ENCODE measurements around the gene HCCS.
"Not testable (repeated sequence)": the region's sequence is repeated elsewhere in the genome, so short reads cannot be mapped to it uniquely, and the experiment has no call there.

The HCCS gene

DNA sequence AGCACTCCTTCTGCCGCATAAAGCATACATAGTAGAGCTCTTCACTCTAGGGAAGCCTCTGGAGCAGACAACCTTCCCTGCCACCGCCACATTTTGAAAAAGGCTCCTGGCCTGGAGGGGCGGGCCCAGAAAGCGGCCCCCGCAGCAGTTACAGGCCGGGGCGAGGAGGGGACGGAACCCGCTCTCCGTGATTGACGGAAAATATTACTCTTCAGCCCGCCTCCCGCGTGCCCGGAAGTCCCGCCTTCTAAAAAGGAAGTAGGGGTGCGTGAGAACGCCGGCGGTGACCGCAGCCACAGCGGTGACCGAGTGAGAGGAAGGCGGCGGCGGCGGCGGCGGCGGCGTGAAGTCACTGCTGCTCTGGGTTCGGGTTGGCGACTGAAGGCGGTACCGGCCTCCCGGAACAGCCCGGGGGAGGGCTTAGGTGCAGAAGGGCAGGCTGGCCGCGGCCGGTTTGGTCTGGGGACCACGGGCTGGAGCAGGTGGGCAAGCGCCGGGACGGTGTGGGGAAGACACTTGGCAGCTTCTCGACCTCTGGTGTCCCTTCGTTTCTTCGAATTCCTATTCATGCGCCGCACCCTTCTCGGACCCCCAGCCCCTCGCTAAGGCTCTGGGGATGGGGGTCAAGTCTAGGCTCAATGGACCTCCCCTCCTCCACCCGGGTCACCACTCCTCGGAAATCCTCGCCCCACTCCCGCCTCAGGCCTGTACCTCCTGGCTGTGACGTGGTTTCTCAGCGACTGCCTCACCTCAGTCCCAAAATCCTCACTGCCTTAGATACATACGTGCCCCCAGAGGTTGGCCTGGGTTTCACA, at the start of gene HCCS:
Gene HCCS (plus strand): TSS at position 296 of the 815 bp plus-strand sequence. CDS start 729 bp downstream, outside the sequence.
- peak; percentile 52 for DNase-seq

DNA sequence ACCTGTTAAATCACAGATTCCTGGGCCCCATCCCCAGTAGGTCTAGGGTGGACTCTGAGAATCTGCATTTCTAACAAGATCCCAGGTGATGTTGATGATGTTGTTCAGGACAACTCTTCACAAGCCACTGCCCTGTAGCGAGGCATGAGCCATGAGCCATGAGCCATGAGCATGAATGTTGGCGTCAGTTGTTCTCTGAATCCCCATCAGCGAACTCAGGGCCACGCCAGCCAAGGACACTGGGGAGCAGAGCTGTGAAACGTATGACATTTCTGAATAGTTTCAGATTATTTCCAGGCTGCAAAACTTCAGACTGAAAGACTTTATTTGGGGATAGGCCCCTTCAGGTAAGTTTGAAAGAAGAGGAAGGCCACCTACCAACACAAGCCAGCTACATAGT, 46.9 kb upstream of the HCCS start:
- no peak for DNase-seq

DNA sequence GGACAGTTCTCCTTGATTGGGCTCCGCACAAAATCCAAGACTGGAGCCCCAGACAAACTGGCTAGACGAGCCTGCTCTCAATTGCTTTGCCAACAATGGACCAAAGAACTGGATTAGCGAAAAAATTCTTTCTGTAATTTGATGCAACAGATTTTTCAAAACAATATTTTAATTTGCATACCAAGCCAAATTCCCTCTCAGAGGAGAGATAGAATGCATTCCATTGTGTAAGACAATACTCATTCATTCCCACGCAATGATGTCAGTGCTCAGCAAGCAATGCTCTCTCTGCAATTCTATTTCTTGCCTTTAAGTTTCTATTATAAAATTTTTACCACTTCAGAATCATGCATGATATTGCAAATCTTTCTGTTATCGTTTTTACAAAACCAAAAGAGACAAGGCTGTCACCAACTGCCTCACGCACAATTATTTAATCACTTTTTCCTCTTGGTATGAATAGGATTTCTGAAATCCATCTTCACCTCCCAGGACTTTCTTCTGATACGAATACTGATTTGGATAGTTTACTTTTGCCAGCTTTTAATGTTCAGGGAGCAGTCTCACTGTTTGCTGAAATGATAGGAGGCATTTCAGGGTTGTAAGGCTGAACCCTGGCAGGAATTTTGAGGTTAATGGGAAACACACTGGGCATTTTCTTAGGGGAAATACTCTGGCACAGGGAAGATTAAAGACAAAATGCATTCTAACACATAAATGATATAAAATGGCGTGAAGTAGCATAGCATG, 46.1 kb upstream of the HCCS start:
- DNase-seq, result no peak

DNA sequence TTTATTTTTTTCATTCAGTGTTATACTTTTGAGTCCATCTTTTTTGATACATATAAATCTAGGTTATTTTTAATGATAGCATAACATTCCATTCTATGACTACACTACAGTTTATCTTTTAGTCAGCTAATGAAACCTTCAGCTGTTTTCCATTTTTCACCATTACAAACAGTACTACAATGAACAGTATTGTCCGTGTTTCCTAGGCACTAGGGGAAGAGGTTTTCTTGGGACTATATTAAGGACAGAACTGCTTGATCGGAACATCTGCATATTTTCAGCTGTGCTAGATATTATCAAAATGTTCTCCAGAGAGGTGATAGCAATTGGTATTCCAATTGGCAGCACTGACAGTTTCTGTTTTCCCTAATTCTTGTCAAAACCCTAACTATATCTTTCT, 44.3 kb upstream of the HCCS start:
- no peak for DNase-seq

DNA sequence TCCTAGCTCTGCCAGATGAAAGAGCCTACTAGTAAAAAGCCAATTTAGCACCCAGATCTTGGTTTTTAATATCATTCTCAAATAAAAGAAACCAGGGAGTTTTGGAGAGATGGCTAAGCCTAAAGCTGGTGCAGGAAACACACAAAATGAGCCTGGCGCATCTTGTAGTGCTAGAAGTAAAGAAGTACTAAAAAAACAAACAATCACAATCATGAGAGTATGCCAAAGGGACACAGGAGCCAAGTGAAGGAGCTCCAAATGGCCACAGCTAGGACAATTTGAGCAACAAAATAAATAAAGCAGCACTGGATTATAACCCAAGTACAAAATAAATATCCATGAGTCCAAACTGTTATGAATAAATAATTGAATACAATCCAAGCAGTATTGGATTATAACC, 37.8 kb upstream of the HCCS start:
- DNase-seq, result no peak

DNA sequence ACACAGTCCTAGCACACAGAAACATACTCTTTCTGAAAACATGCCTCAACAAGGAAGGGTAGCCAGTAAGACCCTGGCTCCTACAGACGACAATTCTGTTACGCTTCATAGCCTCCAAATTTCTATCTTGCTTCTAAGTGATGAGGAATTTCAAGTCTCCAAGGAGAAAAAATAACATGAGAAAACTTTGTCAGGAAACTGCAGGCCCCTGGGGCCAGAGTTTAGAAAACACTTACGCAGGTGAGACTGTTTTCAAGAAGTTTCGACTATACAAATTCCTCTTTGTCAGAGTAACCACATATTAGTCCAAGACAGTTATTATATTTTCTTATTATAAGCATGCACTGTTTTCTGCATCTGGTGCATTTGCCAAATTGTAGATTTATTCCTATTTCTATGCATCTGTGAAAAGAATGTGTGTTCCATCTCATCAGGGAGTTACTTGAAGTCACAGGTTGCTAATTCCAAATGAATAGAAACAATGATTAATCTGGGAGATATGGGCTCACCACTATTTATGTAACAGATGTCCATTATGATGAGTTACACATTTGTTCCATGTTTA, 30.3 kb upstream of the HCCS start:
- no peak for DNase-seq

DNA sequence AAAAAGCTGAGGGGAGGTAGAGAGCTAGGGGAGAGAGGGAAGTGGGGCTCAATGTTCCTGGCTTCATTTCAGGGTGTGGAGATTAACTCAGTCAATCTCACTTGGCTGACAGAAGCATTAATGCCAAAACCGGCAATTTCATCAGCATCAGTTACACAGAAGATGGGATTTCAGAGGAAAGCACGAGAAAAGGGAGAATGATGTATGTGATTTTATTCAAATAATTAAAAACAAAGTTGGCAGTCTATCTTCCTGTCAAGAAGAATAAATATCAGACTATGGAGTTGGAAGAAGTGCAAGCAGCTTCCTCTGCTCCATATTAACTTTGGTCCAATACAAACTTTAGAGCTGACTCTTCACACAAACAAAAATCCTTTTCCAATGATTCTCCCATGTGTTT, 29.6 kb upstream of the HCCS start:
- DNase-seq, result no peak

DNA sequence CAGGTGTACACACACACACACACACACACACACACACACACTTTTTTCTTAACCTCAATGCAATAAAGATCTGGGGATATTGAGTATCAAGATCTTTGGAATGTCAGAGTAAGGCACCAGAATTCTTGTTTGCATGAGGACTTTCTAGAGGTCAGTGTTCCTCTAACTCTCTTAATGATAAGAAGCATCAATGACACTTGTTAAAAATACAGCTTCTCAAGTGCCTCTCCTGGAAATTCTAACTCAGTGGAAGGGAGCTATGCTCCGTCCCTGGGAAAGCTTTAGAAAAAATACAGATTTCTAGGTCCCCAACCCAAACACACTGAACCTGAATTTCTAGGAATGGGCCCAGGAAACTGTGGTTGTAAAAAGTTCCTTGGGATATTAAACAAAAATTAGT, 25.8 kb upstream of the HCCS start:
- DNase-seq, result no peak

DNA sequence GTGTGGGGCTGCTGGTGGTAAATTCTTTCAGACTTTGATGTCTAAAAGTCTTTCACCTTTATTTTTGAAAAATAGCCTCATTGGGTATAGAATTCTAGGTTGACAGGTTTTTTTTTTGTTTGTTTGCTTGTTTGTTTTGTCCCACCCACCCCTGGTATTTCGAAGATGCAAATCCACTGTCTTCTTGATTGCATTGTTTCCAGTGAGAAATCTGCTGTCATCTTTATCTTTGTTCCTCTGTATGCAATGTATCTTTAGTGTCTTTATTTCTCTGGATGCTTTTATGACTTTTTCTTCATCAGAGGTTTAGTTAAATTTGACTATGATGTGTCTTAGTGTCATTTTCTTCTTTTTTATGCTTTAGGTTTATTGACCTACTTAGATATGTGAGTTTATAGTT, 21.3 kb upstream of the HCCS start:
- no peak for DNase-seq

DNA sequence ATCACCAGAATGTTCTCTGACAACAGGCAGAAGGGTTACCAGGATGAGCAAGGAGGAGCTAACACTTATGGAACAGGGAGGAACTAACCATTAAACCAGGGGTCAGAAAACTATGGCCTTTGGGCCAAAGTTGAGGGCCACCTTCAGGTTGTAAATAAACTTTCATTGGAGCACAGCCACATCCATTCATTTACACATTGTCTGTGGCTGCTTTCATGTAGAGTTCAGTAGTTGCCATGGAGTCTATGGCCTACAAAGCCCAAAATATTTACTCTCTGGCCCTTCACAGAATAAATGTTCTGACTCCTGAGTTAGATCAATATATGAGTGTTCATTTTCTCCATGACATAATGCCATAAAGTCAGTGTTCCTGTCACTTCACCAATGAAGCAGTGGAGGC, 13.2 kb upstream of the HCCS start:
- DNase-seq, result no peak

DNA sequence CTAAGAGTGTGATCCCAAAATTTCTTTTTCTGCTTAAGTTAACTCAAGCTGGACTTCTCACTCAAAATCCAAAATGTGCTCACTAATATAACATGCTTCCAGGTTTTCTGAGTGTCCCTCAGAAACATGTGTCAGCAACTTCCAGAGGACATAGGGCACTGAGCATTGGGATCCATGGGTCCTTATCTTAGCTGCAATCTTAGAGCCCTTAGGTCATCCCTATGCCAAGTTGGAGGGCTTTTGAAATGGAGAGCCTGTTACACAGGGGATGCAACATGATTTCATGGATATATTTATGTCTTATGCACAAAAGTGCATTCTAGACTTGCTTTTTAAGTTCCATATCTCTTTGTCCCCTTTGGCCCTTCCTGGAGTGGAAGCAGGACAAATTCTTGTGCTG, 11.7 kb upstream of the HCCS start:
- no peak for DNase-seq

DNA sequence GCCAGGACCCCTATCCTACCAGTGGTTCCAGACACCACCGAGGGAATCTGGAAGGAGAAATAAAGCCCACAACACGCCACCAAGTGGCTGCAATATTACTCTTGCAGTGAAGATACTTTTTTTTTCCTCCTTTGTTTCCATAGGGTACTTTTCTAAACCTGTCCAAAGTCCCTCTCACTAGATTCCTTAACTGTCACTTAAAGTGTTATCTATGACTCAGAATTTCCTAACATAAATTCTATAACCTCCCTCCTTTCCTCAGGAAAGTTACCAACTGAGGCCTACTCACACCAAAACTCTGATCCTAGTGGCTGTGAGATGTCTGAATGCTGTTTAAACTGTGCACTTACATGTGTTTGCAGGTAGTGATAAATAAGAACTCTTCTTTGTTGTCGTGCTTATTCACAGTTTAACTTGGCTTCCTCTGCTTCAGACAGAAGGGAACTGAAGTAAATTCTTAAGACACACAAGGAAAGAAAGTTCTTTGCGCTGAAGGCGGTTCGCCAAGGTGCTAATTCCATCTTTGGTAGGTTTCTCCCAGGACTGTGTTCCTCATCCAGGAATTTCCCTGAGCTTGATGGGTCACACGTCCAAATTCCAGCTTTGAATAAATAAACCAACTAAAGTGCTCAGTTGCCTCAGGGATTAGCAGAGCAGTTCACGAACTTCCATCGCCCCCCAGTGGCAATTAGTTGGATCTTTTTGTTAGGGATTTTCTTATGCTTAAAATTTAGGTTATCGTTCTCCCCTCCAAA, 10.7 kb upstream of the HCCS start:
- peak; percentile 6 for DNase-seq

DNA sequence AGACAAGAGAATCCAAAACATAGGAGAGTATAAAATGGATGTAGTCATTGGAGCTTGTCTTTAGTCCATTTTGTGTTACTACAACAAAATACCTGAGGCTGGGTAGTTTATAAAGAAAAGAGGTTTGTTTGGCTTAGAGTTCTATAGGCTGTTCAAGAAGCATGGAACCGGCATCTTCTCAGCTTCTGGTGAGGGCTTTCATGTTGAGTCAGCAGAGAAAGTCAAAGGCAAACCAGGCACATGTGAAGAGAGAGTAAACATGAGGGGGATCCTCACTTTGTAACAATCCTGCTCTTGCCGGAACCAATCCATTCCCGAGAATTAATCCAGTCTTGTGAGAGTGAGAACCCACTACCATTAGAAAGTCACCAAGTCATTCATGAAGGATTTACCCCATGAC, 8.1 kb upstream of the HCCS start:
- DNase-seq, result no peak

DNA sequence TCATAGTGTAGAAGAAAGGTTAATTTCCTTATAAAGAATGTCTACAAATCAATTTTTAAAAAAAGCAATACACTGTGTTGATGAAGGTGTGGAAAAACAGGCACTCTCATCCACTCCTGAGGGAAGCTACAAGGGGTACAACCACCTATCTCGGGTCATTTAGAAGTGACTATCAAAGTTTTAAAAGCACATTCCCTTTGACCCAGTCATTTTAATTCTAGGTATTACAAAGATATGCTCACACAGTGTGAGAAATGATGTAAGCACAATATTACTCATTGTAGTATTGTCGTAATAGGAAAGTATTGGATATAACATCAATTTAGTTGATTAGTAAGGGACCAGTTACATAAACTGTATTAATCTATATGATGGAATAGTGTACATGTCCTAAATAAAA, 7.4 kb upstream of the HCCS start:
- no peak for DNase-seq

DNA sequence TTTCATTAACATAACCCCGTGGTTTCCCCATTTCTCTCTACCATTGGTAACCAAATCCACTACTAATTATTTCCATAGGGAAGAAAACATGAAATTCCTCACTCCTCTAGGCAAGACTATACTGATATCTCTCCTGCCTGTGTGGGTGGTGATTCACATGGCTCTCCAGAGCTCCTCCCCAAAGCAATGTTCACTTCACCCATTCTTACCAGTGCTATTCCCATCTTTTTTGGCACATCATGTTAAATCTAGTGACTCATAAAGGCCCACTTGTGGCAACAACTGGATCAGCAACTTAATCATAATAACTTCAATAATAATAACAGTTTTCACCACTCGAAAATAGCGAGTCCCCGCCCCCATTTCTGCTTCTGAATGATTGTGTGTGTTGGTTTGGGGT, 6.1 kb upstream of the HCCS start:
- no peak for DNase-seq

DNA sequence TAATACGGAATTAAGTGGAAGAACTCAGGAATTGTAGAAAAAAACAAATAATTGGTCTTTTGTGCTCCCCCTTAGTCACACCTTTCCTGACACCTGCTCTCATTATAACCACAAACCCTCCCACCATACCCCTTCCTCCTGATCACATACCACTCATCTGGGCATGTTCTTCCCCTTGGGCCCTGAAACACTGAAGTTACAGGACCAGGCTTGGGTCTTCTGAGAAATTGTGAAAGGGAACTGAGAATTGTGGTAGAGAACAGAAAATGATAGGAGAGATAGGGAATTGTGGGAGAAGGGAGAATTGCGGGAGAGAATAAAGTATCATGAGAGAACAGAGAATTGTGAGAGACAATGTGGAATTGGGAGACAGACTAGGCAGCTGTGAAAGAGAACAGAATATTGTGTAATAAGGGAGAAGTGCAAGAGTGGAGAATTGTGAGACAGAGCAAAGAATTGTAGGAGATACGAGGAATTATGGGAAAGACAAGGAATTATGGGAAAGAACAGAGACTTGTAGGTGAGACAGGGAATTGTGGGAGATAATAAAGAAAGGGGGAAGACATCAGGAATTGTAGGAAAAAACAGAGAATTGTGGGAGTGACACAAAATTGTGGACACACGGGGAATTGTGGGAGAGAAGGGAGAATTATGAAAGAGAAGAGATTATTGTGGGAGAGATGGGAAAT, 2.7 kb upstream of the HCCS start:
- no peak for DNase-seq

DNA sequence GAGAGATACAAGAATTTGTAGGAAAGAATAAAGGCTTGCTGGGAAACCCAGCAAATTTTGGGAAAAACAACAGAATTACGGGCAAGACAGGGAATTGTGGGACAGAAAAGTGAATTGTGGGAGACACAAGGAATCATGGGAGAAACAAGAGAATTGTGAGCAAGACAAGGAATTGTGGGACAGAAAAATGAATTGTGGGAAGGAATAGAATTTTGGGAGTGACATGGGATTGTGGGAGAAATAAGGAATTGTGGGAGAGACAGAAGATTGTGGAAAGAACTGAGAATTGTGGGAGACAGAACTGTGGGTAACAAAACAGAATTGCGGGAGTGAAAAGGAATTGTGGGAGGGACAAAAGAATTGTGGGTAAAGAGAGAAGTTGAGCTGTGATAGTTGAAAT, 1.2 kb upstream of the HCCS start:
- no peak for DNase-seq

DNA sequence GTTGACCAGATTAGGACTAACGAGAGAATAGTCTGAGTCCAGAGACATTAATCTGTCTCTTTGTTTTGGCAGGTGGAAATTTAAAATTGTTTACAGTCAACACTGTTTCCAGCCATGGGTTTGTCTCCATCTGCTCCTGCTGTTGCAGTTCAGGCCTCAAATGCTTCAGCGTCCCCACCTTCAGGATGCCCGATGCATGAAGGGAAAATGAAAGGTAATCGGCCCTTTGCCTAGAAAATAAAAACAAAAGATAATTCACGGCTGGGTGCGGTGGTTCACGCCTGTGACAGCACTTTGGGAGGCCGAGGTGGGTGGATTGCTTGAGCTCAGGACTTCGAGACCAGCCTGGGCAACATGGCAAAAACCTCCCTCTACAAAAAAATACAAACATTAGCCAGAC, 815 bp downstream of the HCCS start:
- no peak for DNase-seq

DNA sequence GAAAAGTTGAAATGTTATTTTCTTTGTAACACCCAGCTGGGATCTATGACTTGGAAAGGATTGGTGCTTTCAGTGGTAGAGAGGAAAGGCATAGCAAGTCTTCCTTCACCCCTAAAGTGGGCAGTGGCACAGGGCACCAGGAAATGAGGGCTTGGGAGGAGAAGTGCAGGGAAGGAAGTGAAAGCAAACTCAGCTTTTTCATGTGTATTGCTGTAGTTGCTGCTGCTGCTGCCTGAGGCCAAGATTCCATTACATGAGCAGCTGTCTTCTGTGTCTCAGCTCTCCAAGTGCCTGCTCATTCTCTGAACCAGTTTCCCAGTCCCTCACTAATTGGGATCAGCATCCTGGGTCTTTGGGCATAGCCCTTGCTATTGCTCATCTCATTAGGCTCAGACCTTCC, 2.6 kb downstream of the HCCS start:
- DNase-seq, result no peak

DNA sequence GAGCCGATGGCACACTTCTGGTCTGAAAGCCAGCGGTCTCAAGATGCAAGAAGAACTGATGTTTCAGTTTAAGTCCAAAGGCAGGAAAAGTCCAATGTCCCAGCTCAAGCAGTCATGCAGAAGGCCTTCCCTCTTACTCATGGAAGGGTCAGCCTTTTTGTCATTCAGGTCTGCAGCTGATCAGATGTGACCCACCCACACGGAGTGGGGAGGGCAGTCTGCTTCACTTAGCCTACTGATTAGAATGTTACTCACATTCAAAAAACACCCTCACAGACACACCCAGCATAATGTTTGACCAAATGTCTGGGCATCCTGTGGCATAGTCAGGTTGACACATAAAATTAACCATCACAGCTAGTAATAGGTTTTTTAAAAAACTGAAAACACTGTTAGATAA, 6.6 kb downstream of the HCCS start:
- no peak for DNase-seq

DNA sequence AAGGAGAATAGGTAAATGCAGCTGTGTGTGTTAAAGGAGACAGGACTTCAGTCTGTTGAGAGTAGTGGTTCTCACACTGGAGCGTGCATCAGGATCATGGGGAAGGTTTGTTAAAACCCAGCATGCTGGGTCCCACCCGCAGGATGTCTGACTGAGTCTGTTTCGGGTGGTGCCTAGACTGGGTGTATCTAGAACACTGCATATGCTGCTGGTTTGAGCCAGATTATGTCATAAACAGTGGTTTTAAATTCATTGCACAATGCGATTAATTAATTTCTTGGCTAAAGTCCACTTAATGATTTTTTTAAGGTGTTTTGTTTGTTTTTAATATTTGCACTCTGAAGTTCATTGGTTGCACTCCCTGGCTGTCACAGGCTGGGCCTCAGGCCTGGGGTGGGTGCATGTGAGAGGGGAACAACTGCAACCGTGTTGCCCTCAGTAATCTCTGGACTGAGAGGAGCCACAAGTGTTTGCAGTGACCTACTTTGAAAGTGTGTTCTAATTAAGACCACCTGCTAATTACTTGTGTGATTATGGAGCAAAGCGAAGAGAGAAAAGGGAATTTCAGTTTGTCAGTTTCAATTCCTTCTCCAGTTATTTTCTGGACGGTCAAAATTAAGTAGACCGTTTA, 8.3 kb downstream of the HCCS start:
- no peak for DNase-seq

DNA sequence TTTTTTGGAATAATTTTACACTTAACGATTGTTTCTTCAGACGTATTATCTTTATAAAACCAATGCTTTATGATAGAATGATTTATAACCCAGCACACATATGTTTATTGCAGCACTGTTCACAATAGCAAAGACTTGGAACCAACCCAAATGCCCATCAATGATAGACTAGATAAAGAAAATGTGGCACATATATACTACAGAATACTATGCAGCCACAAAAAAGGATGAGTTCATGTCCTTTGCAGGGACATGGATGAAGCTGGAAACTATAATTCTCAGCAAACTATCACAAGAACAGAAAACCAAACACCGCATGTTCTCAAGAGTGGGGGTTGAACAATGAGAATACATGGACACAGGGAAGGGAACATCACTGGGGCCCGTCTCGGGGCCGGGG, 12.0 kb downstream of the HCCS start:
- not testable (repeated sequence) for DNase-seq
